Cardiac muscle cell (in vitro differentiated cells and primary cell): ENCODE data around the gene TGFBR1. TPM values are rescaled to one million over a fixed set of nuclear protein-coding genes. Genes with fewer than 3 reads are reported as not detected.

Experiments used
- DNase-seq, 2 donors: peaks; one replicate each; pipeline versions ENCODE4 v3.0.0 to v3.0.0-alpha.2; 2010 to 2017; ENCODE audit warnings: low read depth in 1 of 2, low spot score in 1 of 2
- H3K27ac ChIP-seq: fragments of 200-600 bp; sonication (generic); 2 replicates; pipeline ENCODE4 v1.5.1; 2016
- H3K27me3 ChIP-seq: fragments of 200-600 bp; sonication (generic); 2 replicates; pipeline ENCODE4 v1.6.0; 2016; ENCODE audit warnings: control low read depth
- H3K36me3 ChIP-seq: fragments of 200-600 bp; sonication (generic); 2 replicates; pipeline ENCODE4 v1.5.1; 2016; ENCODE audit warnings: control low read depth
- H3K4me1 ChIP-seq: fragments of 200-600 bp; sonication (generic); 2 replicates; pipeline ENCODE4 v1.8.1; 2017; ENCODE audit warnings: low read depth, mild to moderate bottlenecking, mixed run types
- H3K4me3 ChIP-seq: fragments of 200-600 bp; sonication (generic); 2 replicates; pipeline ENCODE4 v1.5.1; 2016; ENCODE audit warnings: mild to moderate bottlenecking
- H3K9me3 ChIP-seq: fragments of 200-600 bp; sonication (generic); 2 replicates; pipeline ENCODE4 v1.5.1; 2017; ENCODE audit warnings: low read depth, mild to moderate bottlenecking, control low read depth
- polyA plus RNA-seq: library from polyadenylated mRNA; unstranded; fragments of >200 nt; fragmentation: Nextera tagmentation; extraction: Ambion mirVana; gene quantifications from 2 replicates; pipeline ENCODE4 v1.2.1, GENCODE V29; 2016
- total RNA-seq: library from RNA; depleted of rRNA; stranded (reverse); fragments of >200 nt; gene quantifications from 2 replicates; pipeline ENCODE4 v1.2.3, GENCODE V29; 2016
- TF ChIP-seq, protein P1 (sequence below): IDR thresholded peaks from 2 replicates; pipeline ENCODE4 v1.5.1; 2012; ENCODE audit warnings: low read depth, mild to moderate bottlenecking, low read length

The TGFBR1 gene
- total and polyA plus RNA-seq, 2 experiments from 2014 or later = 11.1 to 17.2 TPM

DNA sequence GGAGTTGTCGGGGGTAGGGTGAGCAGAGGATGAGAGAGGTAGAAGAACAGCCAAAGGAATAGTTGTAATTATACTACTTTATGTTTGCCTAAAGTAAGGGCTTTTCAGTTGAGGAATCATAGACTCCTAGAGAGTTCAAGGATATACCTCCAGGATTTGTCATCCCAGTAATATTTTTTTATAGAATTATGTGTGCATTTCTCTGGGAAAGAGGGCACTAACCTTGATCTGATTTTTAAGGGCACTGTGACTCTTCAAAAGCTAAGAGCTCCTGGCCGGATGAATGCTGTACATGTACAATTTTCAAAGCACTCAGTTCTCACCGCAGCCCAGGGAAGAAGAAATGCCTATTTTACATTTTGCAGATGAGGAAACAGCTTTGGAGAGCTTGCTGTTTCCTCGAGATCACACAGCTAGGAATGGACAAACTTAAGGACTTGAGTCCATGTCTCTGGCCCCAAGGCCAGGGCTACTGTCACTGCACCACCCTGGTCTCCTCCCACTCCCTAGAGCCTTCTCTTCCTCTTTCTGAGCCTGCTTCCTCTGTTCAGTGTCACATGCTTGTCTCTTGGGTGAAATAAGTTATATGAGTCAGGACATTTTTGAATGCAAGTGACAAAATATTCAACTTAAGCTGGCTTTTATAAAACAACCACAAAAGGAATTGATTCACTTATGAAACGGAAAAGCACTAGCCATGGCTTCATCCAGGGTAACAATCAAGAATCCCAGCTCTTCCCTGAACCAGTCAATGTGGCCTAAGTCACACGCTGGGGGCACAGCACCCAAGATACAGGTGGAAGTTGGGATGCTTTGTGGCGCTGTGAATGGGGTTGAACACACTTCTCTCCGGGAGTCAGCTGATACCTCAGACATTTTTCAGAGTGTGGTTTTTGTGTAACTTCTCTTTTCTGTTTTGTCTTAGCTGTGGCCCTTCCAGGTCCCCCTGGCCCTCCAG, 45.7 kb upstream of the TGFBR1 start:
- DNase-seq = no peak
- Histone ChIP-seq H3K27ac (no peak overlapping the region), H3K4me1 (no peaks in the 10 kb centered on the region), H3K4me3 (no peak overlapping the region), H3K36me3 (no peaks in the 10 kb centered on the region), H3K27me3 (no peaks in the 10 kb centered on the region), H3K9me3 (no peaks in the 10 kb centered on the region)
- TF ChIP-seq, protein P1, sequence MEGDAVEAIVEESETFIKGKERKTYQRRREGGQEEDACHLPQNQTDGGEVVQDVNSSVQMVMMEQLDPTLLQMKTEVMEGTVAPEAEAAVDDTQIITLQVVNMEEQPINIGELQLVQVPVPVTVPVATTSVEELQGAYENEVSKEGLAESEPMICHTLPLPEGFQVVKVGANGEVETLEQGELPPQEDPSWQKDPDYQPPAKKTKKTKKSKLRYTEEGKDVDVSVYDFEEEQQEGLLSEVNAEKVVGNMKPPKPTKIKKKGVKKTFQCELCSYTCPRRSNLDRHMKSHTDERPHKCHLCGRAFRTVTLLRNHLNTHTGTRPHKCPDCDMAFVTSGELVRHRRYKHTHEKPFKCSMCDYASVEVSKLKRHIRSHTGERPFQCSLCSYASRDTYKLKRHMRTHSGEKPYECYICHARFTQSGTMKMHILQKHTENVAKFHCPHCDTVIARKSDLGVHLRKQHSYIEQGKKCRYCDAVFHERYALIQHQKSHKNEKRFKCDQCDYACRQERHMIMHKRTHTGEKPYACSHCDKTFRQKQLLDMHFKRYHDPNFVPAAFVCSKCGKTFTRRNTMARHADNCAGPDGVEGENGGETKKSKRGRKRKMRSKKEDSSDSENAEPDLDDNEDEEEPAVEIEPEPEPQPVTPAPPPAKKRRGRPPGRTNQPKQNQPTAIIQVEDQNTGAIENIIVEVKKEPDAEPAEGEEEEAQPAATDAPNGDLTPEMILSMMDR = no peak

DNA sequence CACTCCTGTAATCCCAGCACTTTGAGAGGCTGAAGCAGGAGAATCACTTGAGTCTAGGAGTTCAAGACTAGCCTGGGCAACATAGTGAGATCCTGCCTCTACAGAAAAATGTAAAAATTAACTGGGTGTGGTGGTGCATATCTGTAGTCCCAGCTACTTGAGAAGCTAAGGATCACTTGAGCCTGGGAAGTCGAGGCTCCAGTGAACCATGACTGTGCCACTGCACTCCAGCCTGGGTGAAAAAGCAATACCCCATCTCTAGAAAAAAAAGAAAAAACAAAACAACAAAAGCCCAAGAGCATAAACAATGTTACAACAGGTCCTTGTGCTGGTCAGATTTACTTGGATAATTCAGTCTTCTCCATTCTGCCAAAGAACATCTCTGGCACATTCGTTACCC, 44.3 kb upstream of the TGFBR1 start:
- no peaks in the 10 kb centered on the region for H3K36me3 ChIP-seq

DNA sequence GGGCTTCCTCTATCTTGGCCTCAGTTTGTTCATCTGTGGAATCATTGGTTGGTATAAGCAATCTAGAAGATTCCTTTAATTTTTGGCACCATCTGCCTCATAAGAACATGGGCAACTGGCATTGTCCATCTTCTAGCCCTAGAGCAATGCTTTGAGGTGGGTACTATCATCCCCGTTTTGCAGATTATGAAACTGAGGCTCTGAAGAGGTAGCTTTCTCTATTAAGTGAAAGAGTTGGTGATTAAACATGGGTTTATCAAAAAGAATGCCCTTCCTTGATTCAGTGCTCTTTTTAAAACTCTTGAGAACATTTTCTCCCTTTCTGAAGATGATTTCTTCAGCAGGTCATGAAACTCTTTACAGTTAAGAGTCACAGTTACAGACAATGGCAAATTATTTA, 42.4 kb upstream of the TGFBR1 start:
- TF ChIP-seq, protein P1 = no peak
- DNase-seq = no peak
- H3K4me3 ChIP-seq = no peak overlapping the region

More for the DNA sequence above, 44.3 kb upstream of the TGFBR1 start:
- Histone ChIP-seq H3K27me3 (no peaks in the 10 kb centered on the region), H3K4me3 (no peak overlapping the region), H3K4me1 (no peaks in the 10 kb centered on the region), H3K9me3 (no peaks in the 10 kb centered on the region), H3K27ac (no peak overlapping the region)
- TF ChIP-seq, protein P1 = no peak
- DNase-seq = no peak

DNA sequence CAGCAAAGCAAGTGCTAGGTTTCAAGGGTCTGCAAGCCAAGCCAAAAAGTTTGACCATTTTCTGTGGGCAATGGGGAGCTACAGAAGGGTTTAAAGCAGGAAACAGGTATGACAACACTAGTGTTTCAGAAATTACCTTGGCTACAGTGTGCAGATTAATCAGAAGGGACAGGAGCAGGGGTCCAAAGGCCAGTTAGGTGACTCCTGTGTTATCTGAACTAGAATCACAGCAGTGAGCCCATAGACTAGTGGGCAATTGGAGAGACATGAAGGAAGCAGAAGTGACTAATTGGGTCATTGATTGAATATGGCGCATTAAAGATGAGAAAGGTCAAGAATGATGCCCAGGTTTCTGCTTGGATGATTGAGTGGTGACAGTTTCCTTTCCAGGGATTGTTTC, 41.4 kb upstream of the TGFBR1 start:
- Histone ChIP-seq H3K9me3 (no peaks in the 10 kb centered on the region), H3K27ac (no peak overlapping the region), H3K36me3 (no peaks in the 10 kb centered on the region), H3K4me3 (no peak overlapping the region), H3K27me3 (no peaks in the 10 kb centered on the region), H3K4me1 (no peaks in the 10 kb centered on the region)
- DNase-seq = no peak
- TF ChIP-seq, protein P1 = no peak

More for the DNA sequence above, 42.4 kb upstream of the TGFBR1 start:
- no peaks in the 10 kb centered on the region for H3K36me3 ChIP-seq
- H3K9me3 ChIP-seq = no peaks in the 10 kb centered on the region
- no peaks in the 10 kb centered on the region for H3K4me1 ChIP-seq
- no peaks in the 10 kb centered on the region for H3K27me3 ChIP-seq
- no peak overlapping the region for H3K27ac ChIP-seq

DNA sequence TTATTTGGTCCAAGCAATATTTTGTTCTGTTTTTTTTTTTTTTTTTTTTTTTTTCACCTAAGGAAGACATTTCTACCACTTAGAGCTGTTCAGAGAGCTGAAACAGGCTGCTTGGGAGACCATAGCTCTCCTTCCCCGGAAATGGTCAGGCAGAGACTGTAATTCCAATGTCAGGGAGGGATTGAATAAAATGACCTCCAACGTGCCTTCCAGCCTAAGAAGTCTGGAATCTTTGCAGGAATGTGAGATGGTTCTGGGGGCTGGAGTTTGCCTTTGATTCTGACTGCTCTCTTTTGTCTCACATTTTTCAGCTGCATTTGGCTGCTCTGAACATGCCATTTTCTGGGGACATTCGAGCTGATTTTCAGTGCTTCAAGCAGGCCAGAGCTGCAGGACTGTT, 38.3 kb upstream of the TGFBR1 start:
- no peak overlapping the region for H3K27ac ChIP-seq
- no peak for DNase-seq
- H3K9me3 ChIP-seq = no peaks in the 10 kb centered on the region
- no peaks in the 10 kb centered on the region for H3K27me3 ChIP-seq
- H3K4me3 ChIP-seq = no peak overlapping the region
- no peaks in the 10 kb centered on the region for H3K36me3 ChIP-seq
- no peaks in the 10 kb centered on the region for H3K4me1 ChIP-seq
- TF ChIP-seq, protein P1 = no peak
